HPDE6-E6E7 (cell line): ENCODE data around the gene SFXN5.

Source experiments
- DNase-seq: peaks from one replicate; pipeline ENCODE4 v3.0.0; 2011; ENCODE audit warnings: missing footprints; ENCODE audit errors: extremely low spot score

The SFXN5 gene

GRCh38 chr2:72979896-72980295 lies 91.6 kb downstream of the SFXN5 start:
- no peak for DNase-seq

- no peak for DNase-seq
Observed at GRCh38 chr2:72975017-72975416, 96.5 kb downstream of the SFXN5 start.

- DNase-seq: no peak
Observed at GRCh38 chr2:72974436-72974754, 97.1 kb downstream of the SFXN5 start.

GRCh38 chr2:72973566-72974435 lies 97.7 kb downstream of the SFXN5 start:
- DNase-seq: peak; percentile 80

GRCh38 chr2:72973137-72973535 lies 98.4 kb downstream of the SFXN5 start:
- DNase-seq: no peak

- no peak for DNase-seq
Observed at GRCh38 chr2:72972352-72973136, 99.0 kb downstream of the SFXN5 start.

GRCh38 chr2:72971036-72971435 lies 100.5 kb downstream of the SFXN5 start:
- DNase-seq: no peak

- no peak for DNase-seq
Observed at GRCh38 chr2:72969706-72970105, 101.8 kb downstream of the SFXN5 start.

GRCh38 chr2:72968286-72968685 lies 103.2 kb downstream of the SFXN5 start:
- no peak for DNase-seq

- DNase-seq: no peak
Observed at GRCh38 chr2:72965770-72966450, 105.6 kb downstream of the SFXN5 start.

GRCh38 chr2:72965016-72965415 lies 106.5 kb downstream of the SFXN5 start:
- no peak for DNase-seq

GRCh38 chr2:72964146-72964525 lies 107.4 kb downstream of the SFXN5 start:
- DNase-seq: no peak

- DNase-seq: no peak
Observed at GRCh38 chr2:72963423-72964145, 107.9 kb downstream of the SFXN5 start.

GRCh38 chr2:72962911-72963310 lies 108.6 kb downstream of the SFXN5 start:
- no peak for DNase-seq

- DNase-seq: no peak
Observed at GRCh38 chr2:72961853-72962468, 109.6 kb downstream of the SFXN5 start.

- DNase-seq: no peak
Observed at GRCh38 chr2:72961036-72961720, 110.3 kb downstream of the SFXN5 start.

- DNase-seq: no peak
Observed at GRCh38 chr2:72959995-72960981, 111.2 kb downstream of the SFXN5 start.

GRCh38 chr2:72959554-72959953 lies 112.0 kb downstream of the SFXN5 start:
- no peak for DNase-seq

- no peak for DNase-seq
Observed at GRCh38 chr2:72958542-72959385, 112.7 kb downstream of the SFXN5 start.
